HG03565 (cell line): ENCODE results near the gene PTPRN2.

Source experiments
- ATAC-seq: cut with Tn5 transposase; IDR thresholded peaks from one replicate; pipeline ENCODE4 v1.9.1; 2021; ENCODE audit warnings: mild to moderate bottlenecking, moderate library complexity; ENCODE audit not compliant: unreplicated experiment

PTPRN2 gene

DNA sequence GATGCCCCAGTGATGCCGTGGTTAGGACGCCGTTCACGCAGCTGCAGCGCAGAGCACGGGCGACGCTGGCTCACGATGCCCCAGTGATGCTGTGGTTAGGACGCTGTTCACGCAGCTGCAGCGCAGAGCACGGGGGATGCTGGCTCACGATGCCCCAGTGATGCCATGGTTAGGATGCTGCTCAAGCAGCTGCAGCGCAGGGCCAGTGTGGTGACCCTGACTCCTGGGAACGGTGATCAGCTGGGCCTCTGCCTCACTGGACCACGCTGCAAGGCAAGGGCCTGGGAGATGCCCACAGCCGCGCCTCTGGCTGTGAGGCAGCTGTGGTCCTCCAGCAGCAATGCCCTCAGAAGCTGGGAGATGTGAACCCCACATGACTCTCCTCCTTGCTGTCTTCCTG, 970.2 kb downstream of the PTPRN2 start:
- no peak for ATAC-seq

DNA sequence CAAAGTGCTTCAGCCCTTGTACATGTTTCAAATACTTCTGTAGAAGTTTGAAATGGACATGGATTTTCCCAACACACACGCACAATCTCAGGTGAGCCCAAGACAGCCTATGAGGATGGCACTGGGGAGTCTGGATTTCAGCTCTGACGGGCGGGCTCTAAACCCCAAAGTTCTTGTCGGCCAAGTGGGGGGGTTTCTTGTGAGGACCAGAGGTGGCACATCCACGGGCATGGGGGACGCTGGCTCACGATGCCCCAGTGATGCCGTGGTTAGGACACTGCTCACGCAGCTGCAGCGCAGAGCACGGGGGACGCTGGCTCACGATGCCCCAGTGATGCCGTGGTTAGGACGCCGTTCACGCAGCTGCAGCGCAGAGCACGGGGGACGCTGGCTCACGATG, 970.7 kb downstream of the PTPRN2 start:
- ATAC-seq = no peak

DNA sequence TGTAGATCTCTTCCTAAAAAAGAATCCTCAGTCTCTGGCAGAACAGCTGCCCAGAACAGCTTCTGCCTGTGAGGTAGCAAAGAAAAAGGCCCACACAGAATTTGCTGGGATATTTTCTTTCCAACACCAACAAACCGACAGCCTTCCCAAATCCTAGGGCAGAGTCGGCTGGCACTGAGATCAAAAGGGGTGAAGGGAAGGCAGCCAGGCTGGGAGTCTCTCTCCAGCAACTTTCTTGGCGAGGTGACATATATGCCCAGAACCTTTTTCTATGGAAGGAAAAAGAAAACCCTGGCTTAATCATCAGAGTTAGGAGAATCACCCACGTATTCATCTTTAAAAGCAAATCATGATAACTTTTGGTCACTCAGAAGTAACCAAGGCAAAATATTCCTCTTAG, 971.2 kb downstream of the PTPRN2 start:
- ATAC-seq = no peak

DNA sequence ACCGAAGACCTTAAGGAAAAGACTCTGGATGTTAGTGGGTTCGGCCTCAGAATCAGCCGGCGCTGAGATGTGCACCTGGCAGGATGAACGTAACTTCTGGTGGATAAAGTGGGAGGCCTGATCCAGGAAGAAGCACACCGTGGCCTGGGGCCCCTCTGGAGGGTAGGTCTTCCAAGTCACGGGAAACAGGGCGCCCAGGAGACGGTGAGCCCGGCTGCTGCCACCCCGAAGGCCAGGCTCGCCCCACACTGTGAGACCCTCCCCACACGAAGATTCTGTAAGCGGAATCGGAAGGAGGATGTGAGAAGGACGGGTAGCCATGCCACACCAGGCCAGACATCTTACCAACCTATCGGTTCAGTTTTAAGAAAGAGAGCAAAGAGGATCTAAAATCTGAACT, 971.8 kb downstream of the PTPRN2 start:
- no peak for ATAC-seq

DNA sequence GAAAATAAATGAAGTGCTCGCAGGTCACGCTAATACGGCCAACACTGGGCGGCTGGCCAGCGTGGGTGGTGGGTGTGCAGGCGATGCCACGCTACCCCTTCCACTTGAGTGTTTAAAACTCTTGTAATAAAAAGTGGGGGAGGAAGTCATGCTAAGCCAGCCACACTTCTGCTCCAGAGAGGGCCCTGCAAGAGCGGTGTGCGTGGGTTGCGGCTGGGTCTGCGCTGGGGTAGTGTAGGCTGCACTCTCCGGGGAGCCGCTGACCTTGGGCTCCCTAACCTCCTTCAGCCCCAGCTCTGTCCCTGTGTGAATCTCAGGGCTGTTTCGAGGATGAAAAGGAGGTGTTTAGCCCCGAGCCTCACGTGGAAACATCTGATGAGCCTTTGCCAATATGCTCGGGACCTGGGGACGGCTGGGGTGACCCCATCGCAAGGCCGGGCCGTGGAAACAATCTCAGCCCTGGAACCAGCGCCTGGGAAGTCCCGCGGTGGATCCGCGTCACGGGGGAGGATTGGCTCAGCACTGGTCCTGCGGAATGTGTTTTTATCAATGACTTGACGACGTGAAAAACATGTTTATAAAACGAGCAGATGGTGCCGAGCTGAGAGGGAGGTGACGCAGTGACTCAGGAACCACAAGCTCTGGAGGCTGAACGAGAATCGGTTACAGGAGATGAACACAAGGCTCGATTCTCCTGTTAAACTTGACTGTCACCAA, 972.4 kb downstream of the PTPRN2 start:
- ATAC-seq = no peak

DNA sequence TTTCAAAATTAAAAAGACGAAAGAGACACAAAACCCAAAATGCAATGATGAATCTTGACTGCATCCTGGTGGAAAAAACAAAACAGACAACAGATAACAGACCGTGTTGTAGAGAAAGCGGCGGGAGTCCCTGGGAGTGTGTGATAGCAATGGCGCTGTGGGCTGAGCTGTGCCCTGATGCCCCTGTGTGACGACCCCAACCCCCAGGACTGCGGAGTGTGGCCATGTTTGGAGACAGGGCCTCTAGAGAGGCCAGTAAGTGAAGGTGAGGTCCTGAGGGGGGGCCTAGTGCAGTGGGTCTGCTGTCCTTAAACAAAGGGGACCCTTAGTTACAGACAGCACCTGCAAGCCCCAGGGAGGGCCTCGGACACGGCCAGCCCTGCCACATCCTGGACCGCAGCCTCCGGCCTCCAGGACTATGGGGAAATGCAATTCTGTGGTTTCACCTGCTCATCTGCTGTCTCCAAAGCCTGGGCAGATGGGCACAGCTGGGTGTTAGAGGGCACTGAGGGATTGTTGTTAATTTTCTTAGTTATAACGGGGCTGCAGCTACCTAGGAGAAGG, 973.1 kb downstream of the PTPRN2 start:
- ATAC-seq = no peak

DNA sequence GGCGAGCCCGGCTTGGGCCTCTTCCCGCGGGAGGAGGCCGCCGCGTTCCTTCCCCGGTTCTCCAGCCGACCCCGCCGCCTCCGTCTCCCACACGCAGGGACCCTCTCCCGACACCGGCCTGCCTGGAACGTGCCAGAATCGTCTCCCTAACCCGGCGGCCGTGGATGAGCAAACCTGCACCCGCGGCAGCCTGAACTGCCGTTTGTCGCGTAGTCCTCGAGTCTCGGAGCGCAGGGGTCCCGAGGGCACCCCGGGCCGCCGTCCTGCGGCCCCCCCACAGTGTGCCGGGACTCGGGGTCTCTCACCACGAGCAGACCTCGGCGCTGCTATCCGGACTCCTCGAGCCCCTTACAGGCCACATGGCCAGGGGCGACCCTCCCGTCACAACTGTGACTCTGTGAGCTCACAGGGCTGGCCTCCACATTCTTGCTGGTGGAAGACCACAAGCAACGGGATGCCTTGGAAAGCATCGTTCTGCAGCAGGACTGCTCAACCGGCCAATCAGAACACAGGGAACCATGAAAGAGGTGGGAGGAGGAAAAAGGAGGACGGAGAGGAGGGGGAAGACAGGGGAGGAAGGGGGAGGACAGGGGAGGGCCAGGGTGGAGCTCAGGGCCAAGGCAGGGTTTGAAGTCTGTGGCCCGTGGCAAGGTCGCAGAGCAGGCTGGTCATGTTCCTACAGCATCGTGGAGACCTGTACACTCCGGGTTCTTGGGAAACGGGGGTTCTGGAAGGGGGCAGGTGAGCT, 973.9 kb downstream of the PTPRN2 start:
- no peak for ATAC-seq

DNA sequence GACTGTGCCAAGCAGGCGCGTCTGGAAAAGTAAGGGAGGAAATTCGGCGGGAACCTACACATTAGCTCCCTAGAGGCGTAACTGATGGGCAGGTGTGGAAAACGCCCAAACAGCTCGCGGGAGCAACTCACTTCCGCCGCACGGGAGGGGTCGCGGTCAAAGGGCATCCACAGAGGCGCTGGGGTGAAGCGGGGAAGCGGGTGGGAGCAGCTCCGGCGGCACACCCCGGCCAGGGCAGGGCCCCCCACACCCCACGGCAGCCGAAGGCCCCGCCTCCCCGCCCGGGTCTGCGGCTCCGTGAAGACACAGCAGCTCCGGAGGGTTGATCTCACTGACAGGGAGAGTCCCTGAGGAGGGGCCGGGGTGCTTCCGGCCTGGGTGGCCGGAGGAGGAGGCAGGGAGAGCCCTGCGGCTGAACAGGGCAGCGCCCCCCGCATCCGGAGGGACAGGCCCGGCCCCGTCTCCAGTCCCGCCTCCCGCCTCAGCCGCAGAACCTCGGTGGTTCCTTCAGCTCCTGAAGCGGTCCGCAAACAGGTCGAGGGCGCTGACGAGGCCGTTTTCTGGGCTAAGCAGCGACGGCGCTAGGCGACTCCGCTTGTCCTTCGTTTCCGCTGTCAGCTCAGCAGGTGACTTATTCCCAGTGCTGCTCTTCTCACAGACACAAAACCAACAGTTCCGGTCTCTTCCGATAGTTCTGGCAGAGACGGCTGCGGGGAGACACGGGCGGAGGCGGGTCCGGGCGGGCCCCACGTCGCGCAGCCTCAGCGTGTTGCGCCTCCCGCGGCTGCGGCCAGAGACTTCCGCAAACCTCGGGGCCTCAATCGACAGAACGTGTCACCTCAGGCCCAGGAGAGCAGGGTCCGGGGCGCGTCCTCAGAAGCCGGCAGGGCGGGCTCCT, 974.7 kb downstream of the PTPRN2 start:
- no peak for ATAC-seq

DNA sequence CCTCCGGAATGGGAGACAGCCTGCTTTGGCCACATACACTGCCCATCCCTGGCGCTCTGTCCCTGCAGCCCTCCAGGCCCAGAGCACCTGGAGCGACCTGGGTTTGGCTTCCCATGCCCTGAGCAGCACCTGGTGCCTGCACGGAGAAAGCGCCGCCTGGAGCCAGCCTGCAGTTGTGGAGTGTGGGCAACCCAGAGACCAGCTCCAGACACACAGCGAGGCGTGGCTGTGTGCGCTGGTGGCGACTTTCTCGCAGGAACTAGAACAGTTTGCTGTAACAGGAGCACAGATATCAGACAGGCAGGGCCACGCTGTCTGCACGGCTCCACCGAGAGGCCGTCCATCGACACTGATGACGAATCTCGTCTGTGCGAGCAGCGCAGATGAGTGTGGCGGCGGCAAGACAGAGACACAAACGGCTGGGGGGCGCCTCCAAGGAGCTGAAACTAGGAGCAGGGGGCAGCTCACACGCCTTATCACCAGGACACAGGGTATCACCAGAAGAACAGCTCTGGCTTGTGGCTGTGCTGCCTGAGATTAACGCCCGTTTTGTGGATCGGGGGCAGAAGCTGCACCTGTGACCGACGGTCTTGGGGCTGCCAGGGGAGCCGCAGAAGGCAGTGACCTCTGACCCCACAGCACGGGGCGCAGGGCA, 975.5 kb downstream of the PTPRN2 start:
- ATAC-seq = no peak

DNA sequence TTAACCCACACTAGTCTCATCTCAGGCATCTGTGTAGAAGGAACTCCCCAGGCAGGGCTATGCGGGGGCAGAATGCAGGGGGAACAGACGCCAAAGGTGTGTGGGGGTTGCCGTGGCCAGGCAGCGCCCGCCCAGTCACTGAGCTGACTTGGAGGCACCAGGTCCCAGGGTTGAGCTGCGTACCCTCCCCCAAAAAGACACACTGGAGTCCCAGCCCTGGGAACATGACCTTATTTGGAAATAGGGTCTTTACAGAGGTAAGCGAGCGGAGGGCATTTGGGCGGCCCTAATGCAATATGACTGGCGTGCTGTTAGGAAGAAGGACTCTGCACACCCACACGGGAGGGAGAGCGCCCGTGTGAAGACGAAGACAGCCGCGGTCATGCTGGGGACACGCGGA, 976.3 kb downstream of the PTPRN2 start:
- ATAC-seq = no peak

DNA sequence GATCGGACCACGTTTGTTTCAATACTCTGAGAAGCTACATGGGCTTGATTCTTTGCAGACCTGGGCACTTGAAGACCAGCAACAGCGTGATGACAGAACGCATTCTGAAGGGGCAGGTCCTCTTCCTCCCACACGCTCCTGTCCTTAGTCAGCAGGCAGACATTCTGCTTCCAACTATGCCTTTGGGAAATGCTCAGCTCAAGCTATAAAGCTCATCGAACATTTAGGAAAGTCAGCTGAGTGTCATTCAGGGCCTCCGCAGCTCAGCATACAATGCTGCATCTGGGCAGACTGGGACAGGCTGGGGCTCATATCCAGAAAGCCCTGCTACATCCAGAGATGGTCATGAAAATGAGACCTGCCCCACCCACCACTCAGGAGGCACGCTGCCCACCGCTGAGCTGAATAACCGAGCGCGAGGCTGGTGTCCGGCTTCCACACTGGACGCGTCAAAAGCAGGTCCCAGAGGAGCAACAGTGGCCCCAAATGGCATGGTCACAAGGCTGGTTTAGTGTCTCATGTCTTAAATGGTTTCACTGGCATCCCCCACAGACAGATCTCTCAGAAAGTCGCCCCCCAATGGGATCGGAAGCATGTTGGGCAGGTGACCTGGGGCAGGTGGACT, 976.8 kb downstream of the PTPRN2 start:
- no peak for ATAC-seq

DNA sequence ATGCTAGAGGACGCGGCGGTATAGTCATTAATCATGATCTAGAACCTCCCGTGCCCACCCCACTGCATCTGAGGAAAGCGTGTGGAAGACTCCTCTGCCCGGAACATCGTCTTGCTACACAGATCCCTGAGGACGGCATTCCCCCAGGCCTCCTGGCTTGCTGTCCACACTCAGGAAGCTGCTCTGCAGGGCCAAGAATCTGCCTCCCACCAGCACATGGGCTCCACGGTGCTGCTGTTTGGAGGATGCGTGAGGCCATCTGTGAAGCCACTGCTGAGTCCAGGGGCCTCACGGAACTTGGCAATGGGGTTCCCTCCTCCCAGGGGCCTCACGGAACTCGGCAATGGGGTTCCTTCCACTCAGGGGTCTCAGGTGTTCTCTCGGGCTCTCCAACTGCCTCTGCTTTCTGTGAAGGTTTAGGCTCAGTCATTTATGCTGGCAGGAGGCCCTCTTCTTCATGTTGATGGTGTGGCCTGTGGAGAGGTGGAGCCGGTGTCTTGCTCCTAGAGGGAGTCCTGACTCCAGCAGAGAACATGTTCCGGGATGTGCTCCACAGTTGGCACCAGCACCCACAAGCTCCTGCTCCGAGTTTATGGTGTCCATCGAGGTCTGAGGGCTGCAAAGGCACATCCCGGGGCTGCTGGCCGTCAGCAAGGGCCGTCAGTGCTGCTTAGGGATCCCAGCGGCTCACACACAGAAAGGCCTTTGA, 977.5 kb downstream of the PTPRN2 start:
- no peak for ATAC-seq

DNA sequence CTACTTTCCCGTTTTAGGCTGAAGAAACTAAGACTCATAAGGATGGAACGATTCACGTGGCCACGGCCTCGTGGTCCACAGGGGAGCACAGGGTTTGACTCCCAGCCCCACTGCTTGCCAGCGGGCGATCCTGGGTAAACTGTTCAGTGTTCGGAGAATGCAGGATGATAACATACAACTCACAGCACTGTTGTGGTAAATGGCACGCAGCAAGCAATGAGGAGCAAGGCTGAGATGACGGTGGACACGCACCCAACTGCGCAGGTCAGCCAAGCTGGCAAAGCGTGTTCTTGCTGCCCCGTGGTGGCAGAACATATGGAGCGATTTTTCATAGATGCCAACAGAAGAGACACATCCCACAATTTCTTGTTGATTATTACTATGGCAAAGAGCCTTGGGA, 978.1 kb downstream of the PTPRN2 start:
- no peak for ATAC-seq

DNA sequence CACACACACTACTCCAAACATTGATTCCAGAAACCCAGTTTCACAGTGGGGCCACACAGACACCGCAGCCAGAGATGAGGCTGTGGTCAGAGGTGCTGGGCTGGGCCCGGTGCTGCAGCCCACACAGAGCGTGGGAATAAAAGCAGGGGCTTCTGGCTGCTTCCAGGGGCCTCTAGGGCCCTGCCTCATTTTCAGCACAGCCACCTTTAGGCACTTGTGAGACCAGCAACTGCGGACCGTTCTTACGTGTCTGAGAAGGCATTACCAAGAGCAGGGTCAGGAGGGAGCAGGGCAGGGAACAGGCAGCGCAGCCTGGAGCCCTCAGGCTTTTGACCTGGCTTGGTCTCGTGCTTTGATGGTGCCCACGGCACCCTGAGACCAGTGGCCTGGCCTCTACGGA, 980.4 kb downstream of the PTPRN2 start:
- ATAC-seq = no peak

DNA sequence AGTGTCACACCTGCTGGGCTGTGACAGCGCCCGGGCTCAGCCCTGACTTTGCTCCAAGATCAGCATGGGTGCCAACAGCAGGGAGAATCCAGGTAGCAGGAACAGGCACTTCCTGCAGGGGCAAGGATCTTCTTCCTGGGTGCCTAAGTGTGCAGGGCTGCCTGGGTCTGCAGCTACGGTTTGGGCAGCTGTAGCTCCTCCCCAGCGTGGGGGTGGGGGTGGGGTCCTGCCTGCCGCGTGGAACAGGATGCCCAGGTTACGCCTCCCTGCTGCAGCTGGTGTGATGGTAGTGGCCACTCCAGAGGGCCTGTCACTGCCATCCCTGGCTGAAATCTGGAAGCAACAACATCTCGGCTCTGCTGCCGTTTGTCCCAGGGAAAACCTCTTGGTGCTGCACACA, 981.5 kb downstream of the PTPRN2 start:
- ATAC-seq = no peak

DNA sequence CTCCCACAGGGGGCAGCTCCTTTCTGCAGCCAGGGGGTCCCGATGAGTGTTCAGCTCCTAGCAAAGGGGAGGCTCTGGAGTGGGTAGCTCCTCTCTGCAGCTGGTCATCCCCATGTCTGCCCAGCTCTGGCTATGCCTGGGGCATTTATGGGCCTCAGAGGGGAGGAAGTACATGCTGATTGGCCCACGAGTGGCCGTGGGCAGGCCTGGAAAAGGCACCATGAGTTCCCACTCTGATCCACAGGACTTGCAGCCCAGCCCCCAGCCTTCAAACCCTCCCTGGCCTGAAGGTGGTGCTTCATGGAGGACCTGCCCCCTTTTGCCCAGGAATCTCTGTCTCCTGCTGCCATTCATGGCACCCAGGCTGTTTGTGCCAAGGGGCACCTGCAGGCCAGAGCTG, 982.0 kb downstream of the PTPRN2 start:
- no peak for ATAC-seq

DNA sequence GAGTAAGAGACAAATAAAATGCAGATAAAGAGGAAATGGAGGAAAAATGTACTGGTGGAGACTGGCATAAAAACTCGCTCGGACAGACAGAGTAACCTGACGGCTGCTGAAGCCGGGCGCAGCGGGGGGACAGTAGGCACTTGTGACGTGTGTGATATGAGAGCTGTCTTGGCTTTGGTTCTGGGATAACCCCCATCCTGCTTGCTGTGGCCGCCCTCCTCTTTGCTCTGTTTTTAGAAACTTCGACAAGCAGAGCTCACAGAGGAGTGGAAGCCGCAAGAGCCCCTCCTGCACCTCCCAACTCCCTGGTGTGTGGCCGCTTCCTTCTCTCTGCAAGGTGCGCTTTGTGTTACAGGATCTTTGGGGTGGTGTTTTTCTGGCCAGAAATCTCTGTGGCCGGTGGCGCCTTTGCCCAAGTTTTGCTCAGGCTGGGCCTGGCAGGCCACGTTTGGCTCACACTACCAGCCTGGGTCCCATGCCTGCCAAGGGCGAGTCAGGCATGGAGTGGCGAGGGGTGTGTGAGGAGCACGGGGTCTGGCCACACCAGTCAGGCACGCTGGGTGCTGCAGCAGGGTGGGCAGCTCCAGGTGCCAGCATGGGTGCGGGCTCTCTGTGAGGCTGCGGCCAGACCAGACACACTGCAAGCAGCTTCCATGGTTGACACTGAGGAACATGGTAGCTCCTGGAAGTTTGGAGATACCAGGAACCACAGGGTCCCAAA, 982.8 kb downstream of the PTPRN2 start:
- no peak for ATAC-seq

DNA sequence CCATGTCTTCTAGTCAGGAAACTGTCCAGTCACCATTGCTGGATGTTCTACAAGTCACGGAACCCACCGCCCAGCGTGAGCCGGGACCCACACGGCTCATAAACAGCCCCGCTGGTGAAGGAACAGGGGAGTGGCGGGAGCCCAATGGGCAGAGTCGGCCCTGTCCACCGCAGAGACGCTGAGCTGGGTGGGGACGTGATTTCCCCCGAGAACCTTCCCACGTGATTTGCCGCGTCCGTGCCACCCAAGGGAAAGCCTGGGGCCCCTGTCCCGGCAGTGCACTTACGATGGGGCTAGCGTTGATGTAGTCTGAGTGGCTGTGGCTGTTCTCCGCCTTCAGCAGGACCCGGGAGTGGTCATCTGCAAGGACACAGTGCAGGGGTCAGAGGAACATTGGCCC, 983.9 kb downstream of the PTPRN2 start:
- no peak for ATAC-seq

DNA sequence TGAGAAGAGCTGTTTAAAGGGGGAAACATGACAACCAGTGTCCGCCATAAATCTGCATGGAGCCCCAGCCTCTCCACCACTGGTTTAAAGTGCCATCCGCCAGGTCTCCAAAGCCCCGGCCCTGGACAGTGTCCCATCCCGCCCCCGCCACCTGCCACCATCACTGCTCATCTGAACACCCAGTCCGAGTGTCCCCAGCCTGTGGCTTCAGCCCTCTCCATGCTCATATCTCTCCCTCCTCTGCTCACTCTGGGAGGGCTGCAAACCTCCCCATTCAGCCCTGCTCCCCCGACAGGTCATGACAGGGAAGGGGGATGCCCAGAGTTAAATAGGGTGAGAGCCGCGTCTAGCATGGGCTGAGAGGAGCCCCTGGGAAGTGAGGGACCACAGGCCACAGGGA, 984.6 kb downstream of the PTPRN2 start:
- no peak for ATAC-seq
